ENCODE measurements around the gene KLHDC10. TPM values are rescaled to one million over a fixed set of nuclear protein-coding genes. Genes with fewer than 3 reads are reported as not detected.

The KLHDC10 gene
- total RNA-seq, 1 donor from 2014 or later: 33.8 TPM

DNA sequence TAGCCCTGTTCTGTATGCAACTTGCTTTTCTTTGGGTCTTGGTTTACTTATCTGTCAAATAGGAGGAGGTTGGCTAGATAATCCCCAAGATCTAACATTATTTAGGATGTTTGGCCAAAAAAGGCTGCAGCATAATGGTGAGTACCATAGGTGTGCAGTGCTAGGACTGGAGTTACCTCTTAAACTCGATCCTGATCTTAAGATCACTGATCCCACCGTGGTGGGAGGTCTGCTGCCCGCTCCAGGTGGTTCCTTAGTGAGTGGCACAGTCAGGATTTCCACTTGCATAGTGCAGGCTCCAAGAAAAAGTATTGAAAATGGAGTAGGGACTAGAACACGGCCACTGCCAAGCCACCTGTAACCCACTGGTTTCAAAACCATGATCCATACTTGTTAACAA is 66.9 kb downstream of the KLHDC10 start:
- no peak for DNase-seq (ENCODE audit: low read depth, low spot score)
- Mint-ChIP-seq H3K27me3 (ENCODE audit: low read depth) (no peaks in the 10 kb centered on the region), H3K4me1 (peaks cover 12% of the 10 kb centered on the region), H3K4me3 (no peak overlapping the region), H3K36me3 (ENCODE audit: low read depth) (peaks cover 6% of the 10 kb centered on the region), H3K27ac (ENCODE audit: unreplicated experiment) (no peak overlapping the region), H3K9me3 (no peaks in the 10 kb centered on the region)
- TF ChIP-seq, protein P1, sequence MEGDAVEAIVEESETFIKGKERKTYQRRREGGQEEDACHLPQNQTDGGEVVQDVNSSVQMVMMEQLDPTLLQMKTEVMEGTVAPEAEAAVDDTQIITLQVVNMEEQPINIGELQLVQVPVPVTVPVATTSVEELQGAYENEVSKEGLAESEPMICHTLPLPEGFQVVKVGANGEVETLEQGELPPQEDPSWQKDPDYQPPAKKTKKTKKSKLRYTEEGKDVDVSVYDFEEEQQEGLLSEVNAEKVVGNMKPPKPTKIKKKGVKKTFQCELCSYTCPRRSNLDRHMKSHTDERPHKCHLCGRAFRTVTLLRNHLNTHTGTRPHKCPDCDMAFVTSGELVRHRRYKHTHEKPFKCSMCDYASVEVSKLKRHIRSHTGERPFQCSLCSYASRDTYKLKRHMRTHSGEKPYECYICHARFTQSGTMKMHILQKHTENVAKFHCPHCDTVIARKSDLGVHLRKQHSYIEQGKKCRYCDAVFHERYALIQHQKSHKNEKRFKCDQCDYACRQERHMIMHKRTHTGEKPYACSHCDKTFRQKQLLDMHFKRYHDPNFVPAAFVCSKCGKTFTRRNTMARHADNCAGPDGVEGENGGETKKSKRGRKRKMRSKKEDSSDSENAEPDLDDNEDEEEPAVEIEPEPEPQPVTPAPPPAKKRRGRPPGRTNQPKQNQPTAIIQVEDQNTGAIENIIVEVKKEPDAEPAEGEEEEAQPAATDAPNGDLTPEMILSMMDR (conservative IDR thresholded peaks at IDR 0.05): no peak

DNA sequence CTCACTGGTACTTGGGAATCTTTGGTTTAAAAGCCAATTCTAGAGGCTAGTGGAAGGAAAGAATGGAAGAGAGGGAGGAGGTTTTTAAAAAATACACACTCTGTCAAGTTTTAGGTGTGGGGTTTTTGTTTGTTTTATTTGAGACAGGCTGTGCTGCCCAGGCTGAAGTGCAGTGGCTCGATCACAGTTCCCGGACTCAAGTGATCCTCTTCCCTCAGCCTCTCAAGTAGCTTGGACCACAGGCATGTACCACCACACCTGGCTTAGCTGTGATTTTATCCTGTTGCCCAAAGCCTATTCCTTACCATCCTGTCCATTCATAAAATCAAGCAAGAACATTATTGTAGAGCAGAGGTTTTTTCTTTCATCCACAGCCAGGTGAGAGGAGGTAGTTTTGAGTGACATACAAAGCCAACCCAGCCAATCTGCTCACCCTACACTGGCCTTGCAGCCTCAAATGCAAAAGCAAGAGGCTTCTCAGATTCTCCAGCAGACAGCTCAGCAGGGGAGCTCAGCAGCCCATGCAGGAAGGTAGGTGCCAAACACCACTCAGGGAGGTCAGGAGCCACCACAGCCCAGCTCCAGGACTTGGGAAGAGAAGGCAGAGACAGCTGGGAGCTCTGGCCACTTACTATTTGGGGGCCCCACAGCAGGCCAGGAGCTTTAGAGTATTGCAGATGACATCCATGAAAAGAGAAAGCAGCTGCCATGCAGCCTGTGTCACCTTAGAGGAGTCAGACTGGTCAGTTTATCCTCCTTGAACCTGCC is 69.0 kb downstream of the KLHDC10 start:
- Mint-ChIP-seq H3K27ac (ENCODE audit: unreplicated experiment) (peak overlapping the region; percentile 58), H3K36me3 (ENCODE audit: low read depth) (peaks cover 6% of the 10 kb centered on the region), H3K4me3 (peak overlapping the region; percentile 27), H3K9me3 (no peaks in the 10 kb centered on the region), H3K4me1 (peaks cover 22% of the 10 kb centered on the region), H3K27me3 (ENCODE audit: low read depth) (no peaks in the 10 kb centered on the region)
- no peak for DNase-seq (ENCODE audit: low read depth, low spot score)
- TF ChIP-seq, protein P1 (conservative IDR thresholded peaks at IDR 0.05): no peak

DNA sequence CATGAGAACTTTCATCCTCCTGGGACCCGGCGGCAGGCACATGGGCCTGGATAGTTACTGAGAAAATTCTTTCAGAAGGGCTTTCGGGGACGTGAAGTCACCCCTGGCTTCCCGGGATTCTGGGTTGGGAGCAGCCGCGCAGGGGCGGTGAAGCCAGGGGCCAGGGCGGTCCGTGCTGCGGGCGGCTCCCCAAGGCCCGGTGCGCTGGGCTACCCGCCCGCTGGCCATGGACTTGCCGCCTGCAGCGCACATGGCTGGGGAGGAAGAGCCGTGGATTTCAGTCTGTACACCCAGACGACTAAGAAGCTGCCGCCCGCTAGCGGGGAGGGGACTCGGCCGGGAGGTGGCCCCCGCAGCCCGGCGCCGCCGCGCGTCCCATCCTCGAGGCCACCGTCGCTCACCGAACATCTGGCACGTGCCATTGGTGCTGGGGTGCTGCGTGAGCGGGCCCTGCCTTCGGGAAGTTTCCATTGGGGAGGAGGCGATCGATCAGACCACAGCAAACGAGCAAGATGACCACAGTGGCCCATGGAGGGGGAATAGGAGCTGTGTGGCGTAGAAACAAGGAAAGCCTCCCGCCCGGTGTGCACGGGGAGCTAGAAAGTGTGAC is 70.3 kb downstream of the KLHDC10 start:
- H3K27me3 Mint-ChIP-seq (ENCODE audit: low read depth): no peaks in the 10 kb centered on the region
- DNase-seq (ENCODE audit: low read depth, low spot score): no peak
- peak overlapping the region; percentile 65 for H3K4me3 Mint-ChIP-seq
- peak overlapping the region; percentile 75 for H3K27ac Mint-ChIP-seq (ENCODE audit: unreplicated experiment)
- TF ChIP-seq, protein P1 (conservative IDR thresholded peaks at IDR 0.05): no peak
- peaks cover 25% of the 10 kb centered on the region for H3K4me1 Mint-ChIP-seq
- peaks cover 6% of the 10 kb centered on the region for H3K36me3 Mint-ChIP-seq (ENCODE audit: low read depth)
- no peaks in the 10 kb centered on the region for H3K9me3 Mint-ChIP-seq

DNA sequence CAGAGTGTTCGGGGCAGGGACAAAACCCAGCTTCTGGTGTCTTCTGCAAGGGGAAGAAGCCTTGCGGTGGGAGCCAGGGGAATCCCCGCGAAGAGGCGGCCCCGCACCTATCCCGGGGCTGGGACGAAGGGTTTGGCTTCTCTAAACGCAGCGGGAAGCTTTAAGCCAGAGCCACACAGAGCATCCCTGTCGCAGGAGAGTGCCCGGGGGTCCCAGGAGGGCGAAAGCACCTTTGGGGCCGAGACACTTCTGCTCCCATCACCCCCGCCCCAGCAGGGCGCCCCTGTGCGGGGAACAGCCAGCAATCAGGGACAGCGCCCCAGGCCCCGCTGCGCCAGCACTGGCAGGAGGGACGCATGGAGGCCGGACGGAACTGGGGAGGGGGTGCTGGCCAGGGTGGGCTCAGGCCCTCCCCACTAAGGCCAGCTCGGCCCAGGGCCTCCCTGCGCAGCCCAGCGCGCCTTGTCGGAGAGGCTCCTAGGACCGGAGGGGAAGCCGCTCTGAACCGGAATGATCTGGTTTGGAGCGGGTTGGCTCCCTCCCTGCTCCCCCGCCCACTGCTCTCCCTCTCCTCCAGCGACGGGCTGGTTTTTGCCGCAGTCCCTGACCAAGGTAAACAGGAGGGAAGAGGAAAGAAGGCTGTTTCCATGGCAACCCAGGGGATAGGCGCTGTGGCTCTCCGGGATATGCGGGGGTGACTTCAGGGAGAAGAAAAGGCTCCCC is 71.0 kb downstream of the KLHDC10 start:
- no peaks in the 10 kb centered on the region for H3K36me3 Mint-ChIP-seq (ENCODE audit: low read depth)
- H3K4me1 Mint-ChIP-seq: peaks cover 29% of the 10 kb centered on the region
- H3K27me3 Mint-ChIP-seq (ENCODE audit: low read depth): no peaks in the 10 kb centered on the region
- H3K27ac Mint-ChIP-seq (ENCODE audit: unreplicated experiment): peak overlapping the region; percentile 96
- TF ChIP-seq, protein P1 (conservative IDR thresholded peaks at IDR 0.05): no peak
- peak; percentile 65 for DNase-seq (ENCODE audit: low read depth, low spot score)
- no peaks in the 10 kb centered on the region for H3K9me3 Mint-ChIP-seq
- peak overlapping the region; percentile 66 for H3K4me3 Mint-ChIP-seq

DNA sequence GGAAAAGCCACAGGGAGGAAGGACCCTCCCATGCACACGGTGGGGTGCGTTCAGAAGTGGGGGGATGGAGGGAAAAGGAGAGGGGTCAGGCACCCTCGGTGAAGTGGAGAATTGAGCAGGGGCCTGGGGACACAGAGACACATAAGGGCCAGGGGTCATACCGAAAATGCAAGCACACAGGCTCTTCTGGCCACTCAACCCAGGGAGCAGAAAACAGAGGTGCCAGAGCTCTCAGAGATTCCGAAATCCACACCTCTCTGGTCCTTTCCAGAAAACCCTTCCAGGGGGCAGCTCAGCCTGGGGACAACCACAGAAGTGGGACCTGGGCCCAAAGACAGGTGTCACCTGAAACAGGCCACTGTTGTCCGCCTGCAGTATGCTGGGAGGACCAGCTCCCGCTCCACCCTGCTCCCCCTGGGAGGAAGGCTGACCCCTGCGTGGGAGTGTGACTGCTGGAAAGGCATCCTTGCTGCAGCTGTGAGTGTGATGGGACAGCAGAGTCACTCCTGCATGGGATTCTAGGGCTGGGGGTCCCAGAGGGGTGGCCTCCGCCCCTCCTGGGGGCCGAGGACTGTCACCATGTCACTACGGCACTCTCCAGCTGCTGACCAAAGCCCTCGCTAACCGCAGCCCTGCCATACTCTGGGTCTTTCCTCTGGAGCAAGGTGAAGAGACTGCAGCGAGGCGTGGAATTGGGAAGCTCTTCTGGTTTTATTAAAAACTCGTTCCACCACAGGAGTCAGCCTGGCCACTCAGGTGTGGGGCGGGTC is 71.7 kb downstream of the KLHDC10 start:
- H3K27me3 Mint-ChIP-seq (ENCODE audit: low read depth): no peaks in the 10 kb centered on the region
- DNase-seq (ENCODE audit: low read depth, low spot score): no peak
- H3K4me1 Mint-ChIP-seq: peaks cover 29% of the 10 kb centered on the region
- peak overlapping the region; percentile 96 for H3K27ac Mint-ChIP-seq (ENCODE audit: unreplicated experiment)
- no peaks in the 10 kb centered on the region for H3K36me3 Mint-ChIP-seq (ENCODE audit: low read depth)
- H3K4me3 Mint-ChIP-seq: peak overlapping the region; percentile 66
- no peaks in the 10 kb centered on the region for H3K9me3 Mint-ChIP-seq
- TF ChIP-seq, protein P1 (conservative IDR thresholded peaks at IDR 0.05): no peak
